ENCODE measurements around the gene CTXND1.
"Not testable (repeated sequence)": the region's sequence is repeated elsewhere in the genome, so short reads cannot be mapped to it uniquely, and the experiment has no call there.

CTXND1 gene

DNA sequence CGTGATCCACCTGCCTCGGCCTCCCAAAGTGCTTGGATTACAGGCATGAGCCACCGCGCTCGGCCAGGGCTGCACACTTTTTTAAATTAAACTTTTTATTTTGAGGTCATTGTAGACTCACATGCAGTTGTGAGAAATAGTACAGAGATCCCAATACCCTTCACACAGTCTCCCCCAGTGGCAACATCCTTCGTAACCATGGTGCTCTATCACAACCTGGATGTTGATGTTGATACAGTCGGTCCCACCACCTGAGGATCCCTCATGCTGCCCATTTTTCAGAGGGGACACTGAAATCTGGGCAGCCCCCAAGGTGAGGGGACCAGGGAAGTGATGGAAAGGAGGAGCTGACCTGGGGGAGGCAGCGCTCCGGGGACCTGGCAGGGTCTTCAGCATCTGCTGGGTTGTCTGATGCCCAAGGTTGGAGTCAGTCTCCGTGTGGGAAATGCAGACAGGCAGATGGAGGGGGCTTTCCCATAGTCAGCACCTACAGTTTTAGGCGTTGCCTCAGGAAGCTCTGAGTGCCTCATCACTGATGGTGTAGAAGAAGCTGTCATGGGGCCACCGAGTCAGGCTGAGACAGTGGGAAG, 82.2 kb downstream of the CTXND1 start:
- no peak overlapping the region for H3K4me3 Mint-ChIP-seq
- DNase-seq (ENCODE audit: low spot score in 2 of 2) (no peak), ATAC-seq (no peak)
- peaks cover 32% of the 10 kb centered on the region for H3K36me3 Mint-ChIP-seq
- no peaks in the 10 kb centered on the region for H3K9me3 Mint-ChIP-seq
- H3K27ac Mint-ChIP-seq = peak overlapping the region; percentile 82
- H3K4me1 Mint-ChIP-seq = peaks cover 12% of the 10 kb centered on the region

DNA sequence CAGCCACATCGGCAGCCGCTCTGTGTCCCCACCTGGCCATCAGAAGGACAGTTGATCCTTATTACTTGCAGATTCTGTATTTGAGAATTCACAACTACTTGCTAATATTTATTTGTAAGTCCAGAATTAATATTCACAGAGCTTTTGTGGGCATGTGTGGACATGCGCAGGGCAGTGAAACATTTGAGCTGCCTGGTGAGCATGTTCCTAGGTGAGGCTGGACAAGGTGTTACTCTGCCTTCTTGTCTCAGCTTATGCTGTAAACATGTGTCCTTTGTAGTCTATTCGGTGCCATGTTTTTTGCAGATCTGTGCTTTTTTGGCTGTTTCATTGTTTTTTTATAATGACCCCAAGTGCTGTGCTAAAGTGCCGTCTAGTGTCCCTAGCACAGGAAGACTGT, 83.6 kb downstream of the CTXND1 start:
- DNase-seq (ENCODE audit: low spot score in 2 of 2) (no peak), ATAC-seq (no peak)
- H3K36me3 Mint-ChIP-seq = peaks cover 42% of the 10 kb centered on the region
- H3K4me1 Mint-ChIP-seq = peaks cover 5% of the 10 kb centered on the region
- H3K4me3 Mint-ChIP-seq = no peak overlapping the region
- H3K9me3 Mint-ChIP-seq = no peaks in the 10 kb centered on the region
- no peak overlapping the region for H3K27ac Mint-ChIP-seq

DNA sequence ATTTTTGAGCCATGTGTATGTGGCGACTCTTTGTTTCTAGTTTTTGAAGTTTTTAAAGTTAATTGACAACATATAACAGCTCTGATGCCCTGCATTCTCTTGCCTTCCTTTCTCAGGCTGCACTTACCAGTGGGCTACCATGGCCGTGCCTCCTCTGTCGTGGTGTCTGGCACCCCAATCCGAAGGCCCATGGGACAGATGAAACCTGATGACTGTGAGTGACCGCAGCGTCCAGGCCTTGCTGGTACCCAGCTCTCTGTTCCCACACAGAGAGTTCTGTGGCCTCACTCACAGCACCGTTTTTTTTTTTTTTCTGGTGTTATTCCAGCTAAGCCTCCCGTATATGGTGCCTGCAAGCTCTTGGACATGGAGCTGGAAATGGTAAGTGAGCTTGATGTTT, 84.1 kb downstream of the CTXND1 start:
- peaks cover under 1% of the 10 kb centered on the region for H3K4me1 Mint-ChIP-seq
- DNase-seq (ENCODE audit: low spot score in 2 of 2) = no peak
- no peak overlapping the region for H3K4me3 Mint-ChIP-seq
- peaks cover 42% of the 10 kb centered on the region for H3K36me3 Mint-ChIP-seq
- no peaks in the 10 kb centered on the region for H3K9me3 Mint-ChIP-seq
- no peak overlapping the region for H3K27ac Mint-ChIP-seq
- no peak for ATAC-seq

DNA sequence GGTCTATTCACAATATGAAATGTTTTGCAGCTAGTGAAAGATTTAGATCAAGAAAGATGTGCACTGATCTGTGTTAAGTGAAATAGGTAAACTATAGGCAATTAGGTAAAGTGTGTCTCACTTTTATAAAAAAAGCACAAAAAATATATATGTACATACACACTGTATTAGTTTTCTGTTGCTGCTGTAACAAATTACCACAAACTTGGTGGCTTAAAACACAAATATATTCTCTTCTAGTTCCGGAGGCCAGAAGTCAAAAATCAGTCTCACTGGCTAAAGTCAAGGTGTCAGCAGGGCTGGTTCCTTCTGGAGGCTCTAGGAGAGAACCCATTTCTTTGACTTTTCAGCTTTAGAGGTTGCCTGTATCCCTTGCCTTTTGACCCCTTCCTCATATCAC, 88.1 kb downstream of the CTXND1 start:
- ATAC-seq (no peak), DNase-seq (ENCODE audit: low spot score in 2 of 2) (no peak)
- Mint-ChIP-seq H3K36me3 (peaks cover 62% of the 10 kb centered on the region), H3K27ac (no peak overlapping the region), H3K9me3 (no peaks in the 10 kb centered on the region), H3K4me3 (no peak overlapping the region), H3K4me1 (peaks cover 27% of the 10 kb centered on the region)

DNA sequence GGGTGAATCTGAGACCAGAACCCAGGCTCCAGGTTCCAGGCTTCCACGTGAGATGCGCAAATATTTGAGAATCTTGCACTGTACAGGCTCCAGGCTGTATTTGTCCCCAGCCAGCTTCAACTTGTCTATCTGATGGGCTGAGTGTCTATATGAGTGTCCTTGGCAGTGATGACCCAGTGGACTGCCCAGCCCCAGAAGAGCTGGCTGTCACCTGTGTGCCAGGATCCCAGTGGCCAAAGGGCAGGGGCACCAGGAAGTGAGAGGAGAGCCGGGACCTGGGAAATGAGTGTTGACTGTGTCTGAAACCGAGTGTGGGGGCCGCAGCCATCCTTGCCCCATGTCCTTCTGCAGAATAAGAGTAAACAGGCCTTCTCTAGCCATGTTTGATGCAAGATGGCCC, 88.8 kb downstream of the CTXND1 start:
- no peaks in the 10 kb centered on the region for H3K9me3 Mint-ChIP-seq
- peaks cover 27% of the 10 kb centered on the region for H3K4me1 Mint-ChIP-seq
- H3K27ac Mint-ChIP-seq = peak overlapping the region; percentile 21
- no peak for ATAC-seq
- H3K4me3 Mint-ChIP-seq = no peak overlapping the region
- DNase-seq (ENCODE audit: low spot score in 2 of 2) = no peak
- peaks cover 62% of the 10 kb centered on the region for H3K36me3 Mint-ChIP-seq

DNA sequence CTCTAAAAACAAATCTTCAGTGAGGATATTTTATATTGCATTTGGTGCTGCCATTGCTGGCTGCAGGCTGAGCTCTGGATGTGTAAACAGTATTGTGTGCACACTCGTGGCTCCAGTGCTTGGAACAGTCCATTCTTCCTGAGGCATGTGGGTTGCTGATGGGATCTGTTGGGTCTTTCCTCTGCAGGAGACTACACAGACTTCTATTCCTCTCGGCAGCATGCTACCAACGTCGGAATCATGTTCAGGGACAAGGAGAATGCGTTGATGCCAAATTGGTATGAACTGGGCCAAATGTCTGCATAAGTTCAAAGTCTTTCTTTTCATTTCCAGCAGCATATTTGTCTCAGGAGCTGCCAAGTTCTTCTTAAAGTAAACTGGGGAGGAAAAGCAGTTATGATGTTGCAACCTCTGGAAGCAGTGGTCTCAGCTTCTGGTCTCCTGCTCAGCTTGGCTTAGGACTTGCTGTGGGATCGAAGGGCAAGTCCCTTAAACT, 89.9 kb downstream of the CTXND1 start:
- H3K4me3 Mint-ChIP-seq = no peak overlapping the region
- no peak for DNase-seq (ENCODE audit: low spot score in 2 of 2)
- peaks cover 27% of the 10 kb centered on the region for H3K4me1 Mint-ChIP-seq
- ATAC-seq = no peak
- no peaks in the 10 kb centered on the region for H3K9me3 Mint-ChIP-seq
- no peak overlapping the region for H3K27ac Mint-ChIP-seq
- H3K36me3 Mint-ChIP-seq = peaks cover 59% of the 10 kb centered on the region

DNA sequence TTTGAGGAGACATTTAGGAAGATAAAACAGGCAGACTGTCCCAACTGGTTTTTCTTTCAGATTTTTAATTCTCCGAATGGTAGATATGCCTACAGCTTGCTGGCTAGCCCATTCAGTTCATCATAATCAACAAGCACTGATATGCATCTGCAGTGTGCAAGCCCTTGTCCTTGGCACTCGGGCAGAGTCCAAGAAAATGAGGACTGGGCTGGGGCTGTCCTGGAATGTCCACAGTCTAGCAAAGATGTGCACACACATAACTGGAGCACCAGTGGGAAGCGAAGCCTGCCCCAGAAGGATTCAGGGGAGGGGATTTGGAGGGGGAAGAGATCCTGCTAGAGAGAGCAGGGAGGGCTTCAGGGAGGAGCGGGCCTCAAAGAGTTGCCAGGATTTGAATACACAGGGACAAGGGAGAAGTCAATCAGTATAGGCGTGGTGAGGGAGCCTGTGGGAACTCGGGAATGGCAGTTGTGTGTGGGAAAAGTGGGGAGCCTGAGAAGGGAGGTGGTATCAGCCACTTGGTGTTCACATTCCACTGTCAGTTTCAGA, 90.5 kb downstream of the CTXND1 start:
- H3K9me3 Mint-ChIP-seq = no peaks in the 10 kb centered on the region
- H3K27ac Mint-ChIP-seq = peak overlapping the region; percentile 83
- peaks cover 59% of the 10 kb centered on the region for H3K36me3 Mint-ChIP-seq
- peaks cover 27% of the 10 kb centered on the region for H3K4me1 Mint-ChIP-seq
- DNase-seq (ENCODE audit: low spot score in 2 of 2) (no peak), ATAC-seq (no peak)
- H3K4me3 Mint-ChIP-seq = no peak overlapping the region

DNA sequence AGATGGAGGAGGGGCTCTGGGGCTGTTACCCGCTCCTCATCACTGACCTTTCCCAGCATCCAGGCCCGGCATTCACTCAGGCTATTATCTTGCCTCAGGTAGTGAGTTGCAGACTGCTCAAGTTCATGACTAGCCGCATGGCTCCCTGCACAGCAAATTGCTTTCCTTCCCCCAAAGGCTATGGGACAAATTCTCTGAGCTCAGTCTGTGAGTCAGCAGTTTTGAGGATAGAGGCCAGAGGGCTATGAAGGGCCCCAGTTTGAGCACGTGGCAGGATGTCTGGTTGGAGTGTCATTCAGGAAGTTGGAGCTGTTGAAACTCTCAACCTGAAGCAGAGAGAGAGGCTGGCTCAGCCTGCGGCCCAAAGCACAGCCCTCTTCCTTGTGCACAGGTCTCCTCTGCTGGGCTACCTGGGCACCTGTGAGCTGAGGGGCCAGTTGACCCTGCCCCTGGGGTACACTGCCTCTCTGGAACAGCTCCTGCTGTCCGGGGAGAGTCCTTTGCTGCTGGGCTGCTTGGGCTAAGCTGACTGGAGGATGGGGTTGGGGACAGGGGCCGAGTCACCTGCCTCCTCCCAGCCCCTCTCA, 91.3 kb downstream of the CTXND1 start:
- Mint-ChIP-seq H3K4me1 (peaks cover 27% of the 10 kb centered on the region), H3K36me3 (peaks cover 59% of the 10 kb centered on the region), H3K4me3 (peak overlapping the region; percentile 34), H3K9me3 (no peaks in the 10 kb centered on the region), H3K27ac (peak overlapping the region; percentile 83)
- ATAC-seq (peak; percentile 92), DNase-seq (ENCODE audit: low spot score in 2 of 2) (peak in 1 of 2 donors; percentile 14)

DNA sequence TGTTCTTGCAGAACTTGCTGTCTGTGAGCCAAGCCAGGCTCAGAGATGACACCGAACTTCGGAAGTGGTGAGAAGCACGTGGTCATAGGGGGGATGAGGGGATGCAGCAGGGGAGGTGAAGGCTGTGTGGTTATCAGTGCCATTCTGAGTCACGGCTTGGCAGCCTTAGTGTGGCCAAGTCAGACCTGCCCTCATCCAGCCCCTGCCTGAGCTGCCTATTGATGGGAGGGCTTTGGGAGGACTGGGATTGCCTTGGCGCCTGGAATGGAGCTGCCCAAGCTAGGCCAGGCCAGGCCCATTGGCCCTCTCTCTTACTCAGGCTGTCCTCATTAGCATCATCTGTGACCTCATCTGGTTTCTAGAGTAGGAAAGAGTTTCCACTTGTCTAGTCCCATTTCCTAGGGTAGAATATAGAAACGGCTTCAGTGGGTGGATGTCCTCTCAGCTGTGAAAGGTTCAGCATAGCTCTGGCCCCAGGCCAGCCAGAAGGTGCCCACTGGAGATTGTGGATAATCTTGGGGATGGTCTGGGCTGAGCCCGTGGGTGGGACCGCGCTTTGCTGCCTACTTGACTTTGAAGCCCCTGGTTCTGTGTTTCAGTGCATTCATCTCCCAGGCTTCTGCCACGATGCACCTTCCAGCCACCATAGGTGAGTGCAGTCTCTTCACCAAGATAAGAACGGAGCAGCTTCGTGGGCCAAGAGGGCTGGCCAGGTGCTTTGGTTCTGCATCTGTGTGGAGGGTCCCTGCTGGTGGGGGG, 92.0 kb downstream of the CTXND1 start:
- peaks cover 33% of the 10 kb centered on the region for H3K4me1 Mint-ChIP-seq
- peaks cover 59% of the 10 kb centered on the region for H3K36me3 Mint-ChIP-seq
- peak overlapping the region; percentile 83 for H3K27ac Mint-ChIP-seq
- DNase-seq (ENCODE audit: low spot score in 2 of 2) = peak in 1 of 2 donors; percentile 65
- H3K4me3 Mint-ChIP-seq = peak overlapping the region; percentile 34
- H3K9me3 Mint-ChIP-seq = no peaks in the 10 kb centered on the region
- peak; percentile 79 for ATAC-seq

DNA sequence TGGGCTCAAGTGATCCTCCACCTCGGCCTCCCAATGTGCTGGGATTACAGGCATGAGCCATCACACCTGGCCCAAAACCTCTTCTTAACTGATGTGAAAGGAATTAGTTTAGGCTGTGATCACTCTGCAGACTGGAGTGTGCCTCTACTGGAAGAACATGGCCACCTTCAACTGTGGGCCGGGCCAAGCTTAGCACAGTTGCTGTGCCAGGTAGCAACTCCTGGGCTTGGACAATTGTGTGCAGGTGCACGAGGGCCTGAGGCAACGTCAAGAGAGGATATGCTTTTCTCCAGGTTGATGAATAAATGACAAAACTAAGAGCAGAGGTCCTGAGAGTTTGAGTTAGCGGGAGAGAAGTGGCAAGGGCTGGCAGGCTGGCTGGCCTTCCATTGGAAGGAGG, 92.7 kb downstream of the CTXND1 start:
- H3K4me3 Mint-ChIP-seq = peak overlapping the region; percentile 34
- peaks cover 40% of the 10 kb centered on the region for H3K4me1 Mint-ChIP-seq
- no peak for ATAC-seq
- H3K27ac Mint-ChIP-seq = peak overlapping the region; percentile 83
- H3K36me3 Mint-ChIP-seq = peaks cover 57% of the 10 kb centered on the region
- no peaks in the 10 kb centered on the region for H3K9me3 Mint-ChIP-seq
- no peak for DNase-seq (ENCODE audit: low spot score in 2 of 2)

DNA sequence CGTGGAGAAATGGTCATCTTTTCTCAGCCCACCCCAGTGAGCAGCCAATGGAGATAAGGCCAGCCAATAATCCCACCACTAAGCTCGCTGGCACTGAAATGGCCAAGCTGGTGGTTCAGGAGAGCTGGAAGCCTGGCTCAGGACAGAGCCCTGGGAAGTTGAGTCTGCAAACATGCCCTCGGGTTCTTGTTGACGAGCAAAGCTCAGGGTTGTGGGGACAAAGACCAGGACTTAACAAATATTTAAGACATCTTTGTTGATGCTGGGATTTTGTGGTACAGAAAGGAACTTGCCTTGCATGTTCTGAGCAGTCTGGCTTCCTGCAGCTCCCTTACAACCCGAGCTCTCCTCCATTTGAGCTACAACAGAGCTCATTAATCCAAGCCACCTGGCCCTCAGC, 94.8 kb downstream of the CTXND1 start:
- Mint-ChIP-seq H3K4me3 (no peak overlapping the region), H3K9me3 (no peaks in the 10 kb centered on the region), H3K36me3 (peaks cover 48% of the 10 kb centered on the region), H3K4me1 (peaks cover 43% of the 10 kb centered on the region), H3K27ac (no peak overlapping the region)
- ATAC-seq = no peak
- no peak for DNase-seq (ENCODE audit: low spot score in 2 of 2)

DNA sequence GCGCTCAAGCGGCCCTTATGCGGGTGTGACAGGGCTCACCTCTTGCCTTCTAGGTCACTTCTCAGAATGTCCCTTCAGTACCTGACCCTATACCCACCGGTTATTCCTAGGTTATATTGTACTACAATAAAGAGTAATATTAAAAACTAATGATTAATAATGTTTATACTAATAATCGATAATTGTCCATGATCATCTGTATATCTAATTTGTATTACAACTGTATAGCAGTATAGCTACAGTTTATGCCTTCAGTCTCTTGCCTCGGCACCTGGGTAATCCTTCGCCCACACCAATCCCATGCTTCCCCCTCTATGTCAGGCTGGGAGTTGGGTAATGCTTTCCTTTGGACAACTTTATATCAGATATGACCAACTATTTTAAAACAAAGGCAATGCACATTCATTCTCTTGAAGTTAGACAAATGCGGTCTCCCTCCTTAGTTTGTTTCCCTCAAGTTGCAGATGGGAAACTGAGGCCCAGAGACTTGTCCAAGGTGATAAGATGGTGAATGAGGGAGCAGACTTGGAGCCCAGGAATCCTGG, 95.8 kb downstream of the CTXND1 start:
- no peak for ATAC-seq
- H3K9me3 Mint-ChIP-seq = no peaks in the 10 kb centered on the region
- no peak overlapping the region for H3K27ac Mint-ChIP-seq
- no peak overlapping the region for H3K4me3 Mint-ChIP-seq
- peaks cover 39% of the 10 kb centered on the region for H3K36me3 Mint-ChIP-seq
- no peak for DNase-seq (ENCODE audit: low spot score in 2 of 2)
- H3K4me1 Mint-ChIP-seq = peaks cover 47% of the 10 kb centered on the region

DNA sequence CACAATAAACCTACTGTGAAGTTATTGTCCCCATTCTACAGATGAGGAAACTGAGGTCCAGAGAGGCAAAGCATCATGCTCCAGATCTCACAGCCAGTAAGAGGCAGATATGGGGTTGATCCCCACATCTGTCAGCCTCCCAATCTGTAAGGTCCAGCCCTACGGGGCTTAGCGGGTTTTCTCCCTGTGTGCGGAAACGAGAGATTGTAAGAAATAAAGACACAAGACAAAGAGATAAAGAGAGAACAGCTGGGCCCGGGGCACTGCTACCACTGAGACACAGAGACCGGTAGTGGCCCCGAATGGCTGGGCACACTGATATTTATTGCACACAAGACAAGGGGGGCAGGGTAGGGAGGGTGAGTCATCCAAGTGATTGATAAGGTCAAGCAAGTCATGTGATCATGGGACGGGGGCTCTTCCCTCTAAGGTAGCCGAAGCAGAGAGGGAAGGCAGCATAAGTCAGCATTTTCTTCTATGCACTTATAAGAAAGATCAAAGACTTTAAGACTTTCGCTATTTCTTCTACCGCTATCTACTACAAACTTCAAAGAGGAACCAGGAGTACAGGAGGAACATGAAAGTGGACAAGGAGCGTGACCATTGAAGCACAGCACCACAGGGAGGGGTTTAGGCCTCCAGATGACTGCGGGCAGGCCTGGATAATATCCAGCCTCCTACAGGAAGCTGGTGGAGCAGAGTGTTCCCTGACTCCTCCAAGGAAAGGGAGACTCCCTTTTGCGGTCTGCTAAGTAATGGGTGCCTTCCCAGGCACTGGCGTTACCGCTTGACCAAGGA, 96.4 kb downstream of the CTXND1 start:
- H3K27ac Mint-ChIP-seq = peak overlapping the region; percentile 59
- H3K36me3 Mint-ChIP-seq = peaks cover 32% of the 10 kb centered on the region
- H3K4me1 Mint-ChIP-seq = peaks cover 40% of the 10 kb centered on the region
- H3K4me3 Mint-ChIP-seq = peak overlapping the region; percentile 87
- DNase-seq (ENCODE audit: low spot score in 2 of 2); ATAC-seq; H3K9me3 Mint-ChIP-seq: not testable (repeated sequence)

DNA sequence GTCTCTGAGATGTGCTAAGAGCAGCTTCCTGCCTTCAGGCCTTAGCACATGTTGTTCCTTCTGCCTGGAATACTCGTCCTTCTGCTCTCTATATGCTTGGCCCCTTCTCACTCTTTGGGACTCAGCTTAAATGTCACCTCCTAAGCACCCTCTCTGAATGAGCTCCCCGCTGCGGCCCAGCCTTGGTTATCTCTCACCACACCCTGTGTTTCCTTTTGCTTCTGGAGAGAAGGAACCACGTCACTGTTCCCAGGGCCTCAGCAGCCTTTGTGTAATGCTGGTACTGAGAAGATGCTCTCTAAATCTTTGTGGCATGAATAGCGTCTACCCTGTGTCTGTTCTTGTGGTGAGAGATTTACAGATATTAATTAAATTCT, 97.0 kb downstream of the CTXND1 start:
- ATAC-seq (no peak), DNase-seq (ENCODE audit: low spot score in 2 of 2) (no peak)
- peak overlapping the region; percentile 87 for H3K4me3 Mint-ChIP-seq
- H3K9me3 Mint-ChIP-seq = no peaks in the 10 kb centered on the region
- peaks cover 26% of the 10 kb centered on the region for H3K36me3 Mint-ChIP-seq
- peak overlapping the region; percentile 59 for H3K27ac Mint-ChIP-seq
- peaks cover 34% of the 10 kb centered on the region for H3K4me1 Mint-ChIP-seq

DNA sequence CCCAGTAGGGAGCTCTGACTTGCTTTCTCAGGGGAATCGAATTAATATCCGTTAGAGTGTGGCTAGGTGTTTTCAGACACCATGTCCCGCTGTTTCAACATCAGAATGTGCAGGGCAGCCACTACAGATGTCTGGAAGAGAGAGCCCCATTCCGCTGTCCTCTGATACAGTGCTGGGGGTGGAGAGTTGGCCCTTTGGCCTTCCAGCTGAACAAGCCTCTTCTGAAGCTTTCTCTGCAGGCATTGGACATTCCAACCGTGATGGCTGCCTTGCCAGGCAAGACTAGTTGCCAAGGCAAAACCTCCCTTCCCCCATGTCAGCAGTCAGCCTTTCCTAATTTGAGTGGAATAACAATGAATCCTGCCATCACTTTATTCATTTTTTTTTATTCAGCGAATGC, 97.7 kb downstream of the CTXND1 start:
- peak overlapping the region; percentile 94 for H3K27ac Mint-ChIP-seq
- DNase-seq (ENCODE audit: low spot score in 2 of 2) = no peak
- no peak for ATAC-seq
- H3K9me3 Mint-ChIP-seq = no peaks in the 10 kb centered on the region
- H3K36me3 Mint-ChIP-seq = peaks cover 20% of the 10 kb centered on the region
- peaks cover 28% of the 10 kb centered on the region for H3K4me1 Mint-ChIP-seq
- peak overlapping the region; percentile 87 for H3K4me3 Mint-ChIP-seq

Data from stimulated activated effector memory CD8-positive, alpha-beta T cell treated with anti-CD3 and anti-CD28 coated beads, Interleukin-12 subunit alpha, Interleukin-12 subunit beta, amount 100 ng/mL, for 72 hours (primary cell).